GM12892 (cell line): ENCODE data around the gene PPDPF.

ENCODE experiments used
- POLR2A ChIP-seq: IDR thresholded peaks from 2 replicates; pipeline ENCODE4 v1.6.1; 2011; ENCODE audit warnings: low read depth, low read length, control low read depth
- POLR2AphosphoS5 ChIP-seq: IDR thresholded peaks from 2 replicates; pipeline ENCODE4 v1.6.1; 2011; ENCODE audit warnings: low read depth, low read length, control low read depth
- TAF1 ChIP-seq: IDR thresholded peaks from 2 replicates; pipeline ENCODE4 v1.6.1; 2011; ENCODE audit warnings: low read depth, mild to moderate bottlenecking, control low read depth, low read length, borderline replicate concordance

DNA sequence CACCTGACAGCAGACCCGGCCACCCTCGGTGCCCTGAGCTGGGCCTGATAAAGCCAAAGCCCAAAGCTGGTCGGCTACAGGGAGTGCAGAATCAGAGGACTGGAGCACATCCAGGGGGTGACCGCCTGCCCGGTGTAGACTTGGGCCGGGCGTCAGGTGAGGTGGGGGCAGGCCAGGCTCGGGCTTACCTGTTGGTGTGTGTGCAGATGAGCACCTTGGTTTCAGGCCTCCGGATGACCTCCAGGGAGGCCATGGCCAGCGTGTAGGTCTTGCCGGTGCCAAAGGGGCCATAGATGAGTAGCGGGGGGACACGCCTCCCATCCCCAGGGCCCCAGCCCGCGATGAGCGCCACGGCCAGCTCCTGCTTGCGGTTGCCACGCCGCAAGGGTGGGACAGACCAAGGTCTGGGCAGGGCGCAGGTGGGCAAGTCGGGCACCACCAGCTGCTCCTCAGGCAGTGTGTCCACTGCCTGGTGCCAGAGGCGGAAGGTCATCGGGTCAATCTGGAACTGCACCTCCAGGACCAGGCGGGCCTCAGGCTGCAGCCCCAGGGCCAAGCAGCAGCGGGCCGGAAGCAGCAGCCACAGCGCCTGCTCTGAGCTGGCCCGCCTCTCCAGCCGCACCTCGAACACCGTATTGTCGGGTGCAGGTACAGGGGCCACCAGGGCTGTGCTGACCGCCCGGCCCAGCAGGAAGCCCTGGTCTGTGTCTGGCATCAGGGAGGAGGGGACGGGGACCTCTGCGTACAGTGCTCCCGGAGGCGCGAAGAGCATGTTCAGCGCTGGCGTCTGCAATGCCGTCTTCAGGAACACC is 47.8 kb downstream of the PPDPF start:
- TF ChIP-seq POLR2AphosphoS5 (no peak; the same call in 1 of the 2 replicates), POLR2A (peak; percentile 33; the same call in 1 of the 2 replicates), TAF1 (no peak)
